ENCODE measurements around the gene RELN.

- TF ChIP-seq USF2 (IDR thresholded peaks at IDR 0.05; ENCODE audit: borderline replicate concordance, low read depth, low read length) (no peak), POLR2AphosphoS5 (IDR thresholded peaks at IDR 0.05; ENCODE audit: low read length) (no peak), CTCF (IDR thresholded peaks at IDR 0.05 in 2 of 3, conservative IDR thresholded peaks at IDR 0.05 in 1 of 3; ENCODE audit: control insufficient read depth in 2 of 3, extremely low read depth in 1 of 3, insufficient read depth in 1 of 3, low read depth in 3 of 3, low read length in 3 of 3) (no peak), ESRRA (IDR thresholded peaks at IDR 0.05; ENCODE audit: low read length) (no peak), REST (IDR thresholded peaks at IDR 0.05; ENCODE audit: low read depth, low read length) (no peak)
Measured at GRCh38 chr7:103719070-103719469, 270.4 kb downstream of the RELN start.

Measured in GM12878 (cell line).